ENCODE results near the gene GOT1. TPM values are rescaled to one million over a fixed set of nuclear protein-coding genes. Genes with fewer than 3 reads are reported as not detected.

Gene GOT1
- total RNA-seq, 1 donor from 2014 or later, result 17.4 TPM

DNA sequence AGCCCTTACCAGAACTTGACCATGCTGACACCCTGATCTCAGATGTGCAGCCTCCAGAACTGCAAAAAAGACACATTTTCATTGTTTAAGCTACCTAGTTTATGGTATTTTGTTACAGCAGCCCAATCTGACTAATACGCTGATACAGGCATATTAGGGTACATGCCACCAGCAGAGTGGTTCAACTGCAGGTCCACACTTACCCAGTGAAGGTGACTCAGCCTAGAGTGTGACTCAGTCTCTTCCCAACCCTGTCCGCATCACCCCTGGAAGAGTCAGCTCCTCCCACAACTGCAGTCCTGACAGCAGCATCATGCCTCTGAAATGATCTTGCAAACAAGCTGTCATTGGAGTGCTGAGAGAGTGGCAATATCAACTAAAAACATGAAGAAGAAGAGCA lies 30.8 kb upstream of the GOT1 start:
- Histone ChIP-seq H3K36me3 (no peaks in the 10 kb centered on the region), H3K4me1 (no peaks in the 10 kb centered on the region), H3K27me3 (no peaks in the 10 kb centered on the region), H3K9me3 (no peaks in the 10 kb centered on the region), H3K27ac (no peak overlapping the region), H3K4me3 (no peak overlapping the region)
- TF ChIP-seq POLR2AphosphoS5 (IDR thresholded peaks at IDR 0.05; ENCODE audit: insufficient read depth in 1 of 2, low read depth in 1 of 2) (no peak), POLR2A (IDR thresholded peaks at IDR 0.05) (no peak)
- TF ChIP-seq, protein P1, sequence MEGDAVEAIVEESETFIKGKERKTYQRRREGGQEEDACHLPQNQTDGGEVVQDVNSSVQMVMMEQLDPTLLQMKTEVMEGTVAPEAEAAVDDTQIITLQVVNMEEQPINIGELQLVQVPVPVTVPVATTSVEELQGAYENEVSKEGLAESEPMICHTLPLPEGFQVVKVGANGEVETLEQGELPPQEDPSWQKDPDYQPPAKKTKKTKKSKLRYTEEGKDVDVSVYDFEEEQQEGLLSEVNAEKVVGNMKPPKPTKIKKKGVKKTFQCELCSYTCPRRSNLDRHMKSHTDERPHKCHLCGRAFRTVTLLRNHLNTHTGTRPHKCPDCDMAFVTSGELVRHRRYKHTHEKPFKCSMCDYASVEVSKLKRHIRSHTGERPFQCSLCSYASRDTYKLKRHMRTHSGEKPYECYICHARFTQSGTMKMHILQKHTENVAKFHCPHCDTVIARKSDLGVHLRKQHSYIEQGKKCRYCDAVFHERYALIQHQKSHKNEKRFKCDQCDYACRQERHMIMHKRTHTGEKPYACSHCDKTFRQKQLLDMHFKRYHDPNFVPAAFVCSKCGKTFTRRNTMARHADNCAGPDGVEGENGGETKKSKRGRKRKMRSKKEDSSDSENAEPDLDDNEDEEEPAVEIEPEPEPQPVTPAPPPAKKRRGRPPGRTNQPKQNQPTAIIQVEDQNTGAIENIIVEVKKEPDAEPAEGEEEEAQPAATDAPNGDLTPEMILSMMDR (IDR thresholded peaks at IDR 0.05), result no peak
- intact Hi-C loops (cut with DNase I), result no loop called here
- DNase-seq (ENCODE audit: extremely low spot score in 2 of 2), result no peak

DNA sequence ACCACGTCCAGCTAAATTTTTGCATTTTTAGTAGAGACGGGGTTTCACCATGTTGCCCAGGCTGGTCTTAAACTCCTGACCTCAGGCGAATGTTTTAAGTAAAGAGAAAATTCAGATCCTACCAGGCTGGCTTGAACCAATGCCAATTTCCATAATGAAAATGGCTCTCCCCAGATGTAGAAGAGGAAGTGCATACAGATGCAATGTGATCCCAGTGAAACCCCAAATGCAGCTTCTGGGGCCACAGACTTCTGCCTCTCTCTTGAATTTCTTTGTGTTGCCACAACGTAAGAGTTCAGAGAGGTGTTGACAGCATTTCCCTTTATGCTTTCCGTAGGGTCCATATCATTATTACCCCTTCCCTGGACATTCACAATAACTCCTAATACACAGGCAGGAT lies 29.6 kb upstream of the GOT1 start:
- H3K36me3 ChIP-seq, result no peaks in the 10 kb centered on the region
- no peaks in the 10 kb centered on the region for H3K9me3 ChIP-seq
- H3K4me3 ChIP-seq, result no peak overlapping the region
- no peaks in the 10 kb centered on the region for H3K4me1 ChIP-seq
- intact Hi-C loops (cut with DNase I), result no loop called here
- H3K27me3 ChIP-seq, result no peaks in the 10 kb centered on the region
- TF ChIP-seq, protein P1 (IDR thresholded peaks at IDR 0.05), result no peak
- no peak for TF ChIP-seq POLR2AphosphoS5 (IDR thresholded peaks at IDR 0.05; ENCODE audit: insufficient read depth in 1 of 2, low read depth in 1 of 2)
- no peak for TF ChIP-seq POLR2A (IDR thresholded peaks at IDR 0.05)
- no peak for DNase-seq (ENCODE audit: extremely low spot score in 2 of 2)
- H3K27ac ChIP-seq, result no peak overlapping the region

DNA sequence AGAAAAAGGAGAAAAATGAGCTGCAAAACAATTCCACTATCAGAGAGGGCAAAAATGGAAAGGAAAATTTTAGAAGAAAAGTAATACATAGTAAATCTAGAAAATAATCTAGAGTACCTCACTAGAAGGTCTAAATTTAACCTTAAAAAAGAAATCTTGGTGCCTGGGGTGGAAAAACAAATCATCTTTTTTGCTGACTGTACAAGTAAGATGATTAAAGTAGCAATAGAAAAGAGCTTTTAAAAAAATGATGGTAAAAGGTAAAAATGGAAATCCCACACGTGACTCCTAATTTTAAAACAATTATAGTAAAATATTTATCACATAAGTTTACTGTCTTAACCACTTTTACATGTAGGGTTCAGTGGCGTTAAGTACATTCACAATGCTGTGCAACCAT lies 28.8 kb upstream of the GOT1 start:
- Histone ChIP-seq H3K27me3 (no peaks in the 10 kb centered on the region), H3K4me1 (no peaks in the 10 kb centered on the region), H3K36me3 (no peaks in the 10 kb centered on the region), H3K4me3 (no peak overlapping the region), H3K27ac (no peak overlapping the region), H3K9me3 (no peaks in the 10 kb centered on the region)
- TF ChIP-seq, protein P1 (IDR thresholded peaks at IDR 0.05), result no peak
- TF ChIP-seq POLR2AphosphoS5 (IDR thresholded peaks at IDR 0.05; ENCODE audit: insufficient read depth in 1 of 2, low read depth in 1 of 2), result no peak
- no peak for TF ChIP-seq POLR2A (IDR thresholded peaks at IDR 0.05)
- no peak for DNase-seq (ENCODE audit: extremely low spot score in 2 of 2)
- intact Hi-C loops (cut with DNase I), result no loop called here

DNA sequence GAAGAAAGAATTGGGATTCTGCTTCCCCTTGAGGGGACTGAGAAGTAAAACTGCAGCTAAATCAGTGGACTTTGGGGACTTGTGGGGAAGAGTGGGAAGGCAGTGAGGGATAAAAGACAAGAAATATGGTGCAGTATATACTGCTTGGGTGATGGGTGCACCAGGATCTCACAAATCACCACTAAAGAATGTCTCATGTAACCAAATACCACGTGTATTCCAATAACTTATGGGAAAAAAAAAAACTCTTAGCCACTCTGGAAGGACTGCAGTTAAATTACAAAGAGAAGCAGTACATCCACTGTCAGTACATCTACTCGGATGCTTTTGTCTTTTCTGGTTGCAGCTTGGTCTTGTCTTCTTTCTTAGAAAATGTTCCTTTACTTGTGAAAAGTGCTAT lies 27.4 kb upstream of the GOT1 start:
- DNase-seq (ENCODE audit: extremely low spot score in 2 of 2), result no peak
- H3K4me1 ChIP-seq, result no peaks in the 10 kb centered on the region
- intact Hi-C loops (cut with DNase I), result no loop called here
- no peaks in the 10 kb centered on the region for H3K27me3 ChIP-seq
- H3K27ac ChIP-seq, result no peak overlapping the region
- TF ChIP-seq POLR2A (IDR thresholded peaks at IDR 0.05), result no peak
- TF ChIP-seq, protein P1 (IDR thresholded peaks at IDR 0.05), result no peak
- no peak for TF ChIP-seq POLR2AphosphoS5 (IDR thresholded peaks at IDR 0.05; ENCODE audit: insufficient read depth in 1 of 2, low read depth in 1 of 2)
- H3K4me3 ChIP-seq, result no peak overlapping the region
- no peaks in the 10 kb centered on the region for H3K36me3 ChIP-seq
- no peaks in the 10 kb centered on the region for H3K9me3 ChIP-seq

DNA sequence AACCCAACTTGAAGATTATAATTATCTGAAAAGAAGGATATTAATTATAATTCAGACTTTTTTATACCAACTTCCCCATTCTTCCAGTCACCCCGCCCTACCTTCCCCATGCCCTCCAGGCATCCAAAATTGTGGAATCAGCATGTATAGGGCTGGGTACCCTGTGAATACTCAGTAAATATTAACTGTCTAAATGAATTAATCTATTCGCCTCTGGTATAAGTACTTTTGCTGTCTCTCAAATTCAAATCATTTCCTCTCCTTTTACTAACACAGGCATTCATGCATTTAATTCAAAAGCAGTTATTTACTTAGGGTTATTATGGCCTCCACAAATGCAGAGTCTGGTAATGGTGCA lies 26.5 kb upstream of the GOT1 start:
- DNase-seq (ENCODE audit: extremely low spot score in 2 of 2), result no peak
- no peaks in the 10 kb centered on the region for H3K27me3 ChIP-seq
- H3K27ac ChIP-seq, result no peak overlapping the region
- H3K9me3 ChIP-seq, result no peaks in the 10 kb centered on the region
- no peak overlapping the region for H3K4me3 ChIP-seq
- intact Hi-C loops (cut with DNase I), result no loop called here
- H3K36me3 ChIP-seq, result no peaks in the 10 kb centered on the region
- H3K4me1 ChIP-seq, result no peaks in the 10 kb centered on the region
- TF ChIP-seq, protein P1 (IDR thresholded peaks at IDR 0.05), result no peak
- TF ChIP-seq POLR2AphosphoS5 (IDR thresholded peaks at IDR 0.05; ENCODE audit: insufficient read depth in 1 of 2, low read depth in 1 of 2), result no peak
- TF ChIP-seq POLR2A (IDR thresholded peaks at IDR 0.05), result no peak

Data from vagina (tissue), 2 donors.